LNCaP clone FGC (cell line): ENCODE data around the gene DLGAP3.

Experiments used
- DNase-seq: peaks from one replicate; pipeline ENCODE4 v3.0.0-alpha.2; 2011; ENCODE audit warnings: low read depth
- H3K4me3 ChIP-seq: 2 replicates; pipeline ENCODE4 v1.5.1; 2011; ENCODE audit warnings: mild to moderate bottlenecking, low read depth, low read length, control low read depth
- CTCF ChIP-seq: IDR thresholded peaks from 2 replicates; pipeline ENCODE4 v1.5.1; 2012; ENCODE audit warnings: mild to moderate bottlenecking; ENCODE audit not compliant: control insufficient read depth, insufficient read depth; ENCODE audit errors: extremely low read depth

The DLGAP3 gene

GRCh38 chr1:34923490-34923889, 6.0 kb downstream of the DLGAP3 start:
- DNase-seq: no peak
- TF ChIP-seq CTCF: no peak
- H3K4me3 ChIP-seq: no peak overlapping the region

GRCh38 chr1:34918977-34919561, 10.4 kb downstream of the DLGAP3 start:
- no peak for DNase-seq
- H3K4me3 ChIP-seq: no peak overlapping the region
- no peak for TF ChIP-seq CTCF

GRCh38 chr1:34918386-34918976, 11.0 kb downstream of the DLGAP3 start:
- no peak overlapping the region for H3K4me3 ChIP-seq

GRCh38 chr1:34917017-34917416, 12.4 kb downstream of the DLGAP3 start:
- no peak for DNase-seq

More at GRCh38 chr1:34918386-34918976, 11.0 kb downstream of the DLGAP3 start:
- no peak for TF ChIP-seq CTCF
- DNase-seq: no peak

DNA sequence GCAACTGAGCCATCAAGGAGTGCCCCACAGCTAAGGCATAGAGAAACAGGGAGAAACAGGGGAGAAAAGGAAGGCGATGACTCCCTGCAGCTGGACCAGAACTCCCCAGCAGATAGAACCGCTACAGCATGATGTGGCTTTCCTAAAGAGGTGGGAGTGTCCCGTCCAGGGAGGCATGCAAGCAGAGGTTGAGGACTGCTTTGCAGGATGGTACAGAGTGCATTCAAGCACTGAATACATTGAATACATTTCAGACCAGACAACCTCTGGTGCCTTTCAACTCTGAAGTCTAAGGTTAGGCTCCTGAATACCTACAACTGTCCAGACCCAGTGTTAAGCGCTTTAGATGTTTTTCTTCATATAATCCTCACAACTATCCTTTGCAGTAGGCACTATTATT, 13.3 kb downstream of the DLGAP3 start:
- H3K4me3 ChIP-seq: no peak overlapping the region
- no peak for DNase-seq
- no peak for TF ChIP-seq CTCF

More at GRCh38 chr1:34917017-34917416, 12.4 kb downstream of the DLGAP3 start:
- H3K4me3 ChIP-seq: no peak overlapping the region
- TF ChIP-seq CTCF: no peak

DNA sequence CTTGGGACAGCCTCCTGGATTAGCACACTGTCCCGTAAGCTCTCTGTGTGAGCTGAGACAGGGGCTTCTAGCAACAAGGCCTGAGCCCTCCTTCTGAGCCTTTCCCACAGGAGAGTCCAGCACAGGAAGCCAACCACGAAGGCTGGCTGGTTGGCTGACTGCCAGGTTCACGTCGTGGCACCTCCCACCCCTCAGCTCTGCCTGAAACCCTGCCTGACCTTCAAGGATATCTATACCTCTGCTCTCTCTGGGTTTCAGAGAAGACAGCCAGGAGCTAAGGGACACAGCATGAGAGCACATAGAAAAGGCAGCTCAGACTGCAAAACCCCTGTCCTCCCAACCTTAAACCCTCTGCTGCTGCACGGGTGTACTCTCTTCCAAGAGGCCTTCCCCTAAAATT, 13.9 kb downstream of the DLGAP3 start:
- DNase-seq: no peak
- no peak overlapping the region for H3K4me3 ChIP-seq
- TF ChIP-seq CTCF: no peak

DNA sequence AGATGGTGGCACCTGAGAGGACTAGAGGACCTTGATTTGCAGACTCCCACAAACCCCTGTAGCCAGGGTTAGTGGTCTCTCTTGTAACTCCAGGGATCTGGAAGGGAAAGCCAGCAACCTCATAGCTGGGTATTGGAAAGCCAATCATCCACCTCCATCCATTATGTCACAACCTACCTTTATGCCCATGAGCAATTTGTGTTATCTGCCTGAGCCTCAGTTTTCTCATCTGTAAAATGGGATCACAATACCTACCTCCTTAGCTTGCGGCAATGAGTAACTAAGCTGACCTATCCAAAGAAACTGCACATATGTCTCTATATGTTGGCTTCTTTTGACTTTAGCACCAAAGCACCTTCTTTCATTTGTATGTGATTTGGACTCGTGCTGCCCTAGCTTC, 14.5 kb downstream of the DLGAP3 start:
- no peak for TF ChIP-seq CTCF
- DNase-seq: no peak
- H3K4me3 ChIP-seq: no peak overlapping the region
